Sigmoid colon (tissue), 7 donors: Measurements from ENCODE around the gene INO80D. TPM values are rescaled to one million over a fixed set of nuclear protein-coding genes. Genes with fewer than 3 reads are reported as not detected.

Experiments used
- DNase-seq: peaks from one replicate; pipeline ENCODE4 v3.0.0-alpha.2; 2019
- H3K27ac ChIP-seq, 4 donors: fragments of 200-600 bp; sonication (generic); one replicate each; pipeline ENCODE4 v1.5.1; 2016 to 2019; ENCODE audit warnings: mild to moderate bottlenecking in 1 of 4
- H3K27me3 ChIP-seq, 3 donors: fragments of 200-600 bp; sonication (generic); one replicate each; pipeline ENCODE4 v1.5.1; 2019; ENCODE audit warnings: mild to moderate bottlenecking in 1 of 3
- H3K36me3 ChIP-seq, 4 donors: fragments of 200-600 bp; sonication (generic); one replicate each; pipeline ENCODE4 v1.5.1; 2016 to 2019
- H3K4me1 ChIP-seq, 4 donors: fragments of 200-600 bp; sonication (generic); one replicate each; pipeline ENCODE4 v1.5.1; 2017 to 2019
- H3K4me3 ChIP-seq, 4 donors: fragments of 200-600 bp; sonication (generic); one replicate each; pipeline ENCODE4 v1.5.1; 2017 to 2019; ENCODE audit warnings: mild to moderate bottlenecking in 2 of 4, moderate library complexity in 1 of 4
- H3K9me3 ChIP-seq, 4 donors: fragments of 200-600 bp in 3 of 4; sonication (generic) in 3 of 4; one replicate each; pipeline versions ENCODE4 v1.5.1 to v1.6.1; 2013 to 2019
- CTCF ChIP-seq, 4 experiments: fragments of 450-650 bp in 3 of 4; fragments of 200-600 bp in 1 of 4; IDR thresholded peaks; one replicate each; pipeline ENCODE4 v1.5.1; 2016 to 2019; ENCODE audit warnings: antibody characterized with exemption in 4 of 4, mild to moderate bottlenecking in 3 of 4, moderate library complexity in 2 of 4
- EP300 ChIP-seq, 4 donors: sonication (generic); formaldehyde crosslinking; IDR thresholded peaks; one replicate each; pipeline ENCODE4 v1.6.1; 2017; ENCODE audit warnings: antibody characterized with exemption in 4 of 4
- POLR2A ChIP-seq, 2 donors: fragments of 450-650 bp; IDR thresholded peaks; one replicate each; pipeline ENCODE4 v1.6.1; 2016; ENCODE audit warnings: antibody characterized with exemption in 2 of 2, mild to moderate bottlenecking in 2 of 2, moderate library complexity in 2 of 2
- POLR2AphosphoS5 ChIP-seq, 4 donors: sonication (generic); formaldehyde crosslinking; IDR thresholded peaks; one replicate each; pipeline ENCODE4 v1.6.1; 2017; ENCODE audit warnings: antibody characterized with exemption in 4 of 4
- WGBS, 2 donors: extraction: QIAGEN DNeasy Blood & Tissue Kit; methylation state at CpG; one replicate each; pipeline ENCODE4 v1.1.7; 2013; 5-methylcytosine and 5-hydroxymethylcytosine counted together
- intact Hi-C: fragments of 100-400 bp; cut with DNase I; formaldehyde crosslinking; loops from one replicate; pipeline ENCODE4 v1.15.1; 2023
- polyA plus RNA-seq, 3 donors: library from polyadenylated mRNA; stranded (reverse); fragments of 200-250 nt; gene quantifications; one replicate each; pipeline ENCODE4 v1.2.3, GENCODE V29; 2013
- total RNA-seq, 4 donors: library from RNA; depleted of rRNA; stranded (reverse); fragments of >200 nt; gene quantifications; one replicate each; pipeline ENCODE4 v1.1.0, GENCODE V29; 2016
- donor health status: healthy with polysubstance abuse.
- donor health status: Bipolar disorder and iron deficiency.
- donor health status: healthy.

The INO80D gene
- total and polyA plus RNA-seq, 7 donors = 1.2 to 19.8 (median 13.0) TPM

- TF ChIP-seq EP300 (IDR thresholded peaks at IDR 0.05) = no peak
- no peak for TF ChIP-seq POLR2A (IDR thresholded peaks at IDR 0.05)
- no peak for TF ChIP-seq CTCF (IDR thresholded peaks at IDR 0.05)
- no peak for TF ChIP-seq POLR2AphosphoS5 (IDR thresholded peaks at IDR 0.05)
- Histone ChIP-seq H3K4me1 (no peaks in the 10 kb centered on the region), H3K27ac (no peak overlapping the region), H3K36me3 (peaks cover 0 to 16% (median 0%) of the 10 kb centered on the region in 4 donors), H3K27me3 (no peaks in the 10 kb centered on the region), H3K4me3 (no peak overlapping the region), H3K9me3 (no peaks in the 10 kb centered on the region)
- intact Hi-C loops = no loop called here
- 90 to 93% methylated on average over 2 of the region's 2 CpGs for WGBS, 2 donors
- DNase-seq = no peak
Observed at GRCh38 chr2:205998583-205998982, 87.4 kb downstream of the INO80D start.

DNA sequence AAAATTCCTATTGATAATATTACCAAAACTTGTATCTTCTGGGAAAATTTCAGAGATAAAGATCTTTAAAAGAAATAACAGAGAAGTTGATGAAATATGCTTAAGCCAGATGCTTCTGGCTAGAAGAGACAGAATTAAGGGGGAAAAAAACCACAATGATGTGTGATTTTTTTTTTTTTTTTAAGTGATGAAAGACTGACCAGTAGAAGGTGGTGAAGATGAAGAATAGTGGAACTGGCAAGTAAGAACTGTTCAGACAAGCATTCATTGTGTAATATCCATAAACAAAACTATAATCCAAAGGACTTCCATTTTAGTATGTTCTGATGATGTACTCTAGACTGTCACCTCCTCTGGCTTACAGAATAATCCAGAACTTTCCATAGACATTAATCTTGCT is 89.8 kb downstream of the INO80D start:
- TF ChIP-seq CTCF (IDR thresholded peaks at IDR 0.05) (no peak), POLR2AphosphoS5 (IDR thresholded peaks at IDR 0.05) (no peak), POLR2A (IDR thresholded peaks at IDR 0.05) (no peak), EP300 (IDR thresholded peaks at IDR 0.05) (no peak)
- Histone ChIP-seq H3K4me1 (no peaks in the 10 kb centered on the region), H3K27ac (no peak overlapping the region), H3K9me3 (no peaks in the 10 kb centered on the region), H3K27me3 (no peaks in the 10 kb centered on the region), H3K4me3 (no peak overlapping the region), H3K36me3 (peaks cover 0 to 32% (median 7%) of the 10 kb centered on the region in 4 donors)
- intact Hi-C loops = no loop called here
- no peak for DNase-seq

GRCh38 chr2:205995260-205995659 is 90.7 kb downstream of the INO80D start:
- 89 to 95% methylated on average over 1 of the region's 1 CpG for WGBS, 2 donors
- intact Hi-C loops = no loop called here
- TF ChIP-seq EP300 (IDR thresholded peaks at IDR 0.05) (no peak), CTCF (IDR thresholded peaks at IDR 0.05) (no peak), POLR2A (IDR thresholded peaks at IDR 0.05) (no peak), POLR2AphosphoS5 (IDR thresholded peaks at IDR 0.05) (no peak)

DNA sequence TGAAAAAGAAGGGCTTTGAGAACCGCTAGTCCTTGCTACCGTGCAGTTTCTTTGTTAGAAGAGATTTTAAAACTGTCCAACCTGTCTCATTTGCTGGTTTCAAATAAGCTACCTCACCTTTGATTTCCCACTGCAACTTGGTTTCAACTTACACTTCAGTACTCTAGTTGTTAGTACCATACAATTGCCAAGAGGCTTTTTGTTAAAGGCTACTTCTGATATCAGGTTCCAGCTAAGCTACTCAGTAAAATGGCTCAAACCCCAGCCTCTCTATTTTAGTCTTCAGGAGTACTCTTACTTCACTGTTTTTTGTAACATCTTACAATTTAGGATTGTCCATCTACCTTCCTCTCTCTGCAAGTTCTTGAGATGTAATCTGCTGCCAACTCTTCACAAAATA is 91.6 kb downstream of the INO80D start:
- TF ChIP-seq CTCF (IDR thresholded peaks at IDR 0.05) (no peak), EP300 (IDR thresholded peaks at IDR 0.05) (no peak), POLR2AphosphoS5 (IDR thresholded peaks at IDR 0.05) (no peak), POLR2A (IDR thresholded peaks at IDR 0.05) (no peak)
- intact Hi-C loops = no loop called here
- no peaks in the 10 kb centered on the region for H3K9me3 ChIP-seq
- H3K27me3 ChIP-seq = no peaks in the 10 kb centered on the region
- no peak overlapping the region for H3K4me3 ChIP-seq
- DNase-seq = no peak
- H3K27ac ChIP-seq = no peak overlapping the region
- 96 to 100% methylated on average over 2 of the region's 2 CpGs for WGBS, 2 donors
- no peaks in the 10 kb centered on the region for H3K4me1 ChIP-seq
- peaks cover 0 to 36% (median 7%) of the 10 kb centered on the region in 4 donors for H3K36me3 ChIP-seq

More at GRCh38 chr2:205995260-205995659, 90.7 kb downstream of the INO80D start:
- DNase-seq = no peak
- H3K9me3 ChIP-seq = no peaks in the 10 kb centered on the region
- H3K27me3 ChIP-seq = no peaks in the 10 kb centered on the region
- H3K36me3 ChIP-seq = peaks cover 0 to 36% (median 7%) of the 10 kb centered on the region in 4 donors
- no peak overlapping the region for H3K27ac ChIP-seq
- no peak overlapping the region for H3K4me3 ChIP-seq
- H3K4me1 ChIP-seq = no peaks in the 10 kb centered on the region

- 80 to 91% methylated on average over 2 of the region's 2 CpGs for WGBS, 2 donors
Observed at GRCh38 chr2:205990104-205990503, 95.9 kb downstream of the INO80D start.

More at GRCh38 chr2:205990104-205990503, 95.9 kb downstream of the INO80D start:
- Histone ChIP-seq H3K36me3 (peaks cover 0 to 23% (median 7%) of the 10 kb centered on the region in 4 donors), H3K4me3 (no peak overlapping the region), H3K9me3 (no peaks in the 10 kb centered on the region), H3K27ac (no peak overlapping the region), H3K4me1 (no peaks in the 10 kb centered on the region), H3K27me3 (no peaks in the 10 kb centered on the region)
- no peak for TF ChIP-seq POLR2A (IDR thresholded peaks at IDR 0.05)
- TF ChIP-seq CTCF (IDR thresholded peaks at IDR 0.05) = no peak
- TF ChIP-seq EP300 (IDR thresholded peaks at IDR 0.05) = no peak
- TF ChIP-seq POLR2AphosphoS5 (IDR thresholded peaks at IDR 0.05) = no peak
- intact Hi-C loops = no loop called here
- DNase-seq = no peak
